ENCODE results near the gene ERO1B. TPM values are rescaled to one million over a fixed set of nuclear protein-coding genes. Genes with fewer than 3 reads are reported as not detected.

Gene ERO1B
- total RNA-seq, 2 donors from 2014 or later, result 4.9 to 5.6 TPM

DNA sequence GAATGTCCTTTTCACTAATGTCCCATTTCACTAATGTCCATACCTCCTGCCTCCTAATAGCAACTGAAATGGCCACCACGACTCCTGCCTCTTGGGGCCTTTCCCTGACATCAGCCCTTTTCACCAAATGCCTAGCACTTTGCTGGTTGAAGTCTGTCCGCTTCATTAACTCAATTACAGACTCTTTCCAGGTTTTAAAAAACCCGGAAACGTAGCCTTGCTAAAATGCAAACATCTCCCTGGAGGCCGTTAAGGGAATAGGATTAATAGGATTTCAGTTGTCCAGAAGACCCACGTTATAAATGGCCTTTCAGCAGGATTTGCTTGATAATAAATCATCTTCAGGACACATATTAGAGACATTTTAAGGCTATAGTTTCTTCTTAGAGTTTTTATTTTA lies 25.7 kb upstream of the ERO1B start:
- Histone ChIP-seq H3K9me3 (ENCODE audit: control insufficient read depth, low read length) (no peaks in the 10 kb centered on the region), H3K36me3 (ENCODE audit: control insufficient read depth, insufficient read depth, low read length) (no peaks in the 10 kb centered on the region), H3K4me3 (ENCODE audit: low read length) (no peak overlapping the region), H3K9ac (ENCODE audit: extremely low read depth, low read length, poor library complexity, severe bottlenecking) (no peak overlapping the region), H3K4me1 (ENCODE audit: control insufficient read depth, insufficient read depth, low read length) (no peaks in the 10 kb centered on the region), H3K27me3 (ENCODE audit: control insufficient read depth, insufficient read depth, low read length, poor library complexity, severe bottlenecking) (no peaks in the 10 kb centered on the region), H3K27ac (ENCODE audit: low read depth, low read length) (no peak overlapping the region)
- DNase-seq, result no peak
- no peaks in the 10 kb centered on the region for H3K4me1 Mint-ChIP-seq
- no peak overlapping the region for H3K4me3 Mint-ChIP-seq
- H3K9me3 Mint-ChIP-seq, result no peaks in the 10 kb centered on the region
- WGBS, 2 experiments (ENCODE audit: insufficient coverage in 1 of 2, insufficient read length in 1 of 2), result 88 to 93% methylated on average over 5 to 6 of the region's 6 CpGs
- no peaks in the 10 kb centered on the region for H3K27me3 Mint-ChIP-seq (ENCODE audit: insufficient read depth)
- H3K36me3 Mint-ChIP-seq (ENCODE audit: low read depth), result no peaks in the 10 kb centered on the region
- no peak overlapping the region for H3K27ac Mint-ChIP-seq
- TF ChIP-seq, protein P1, sequence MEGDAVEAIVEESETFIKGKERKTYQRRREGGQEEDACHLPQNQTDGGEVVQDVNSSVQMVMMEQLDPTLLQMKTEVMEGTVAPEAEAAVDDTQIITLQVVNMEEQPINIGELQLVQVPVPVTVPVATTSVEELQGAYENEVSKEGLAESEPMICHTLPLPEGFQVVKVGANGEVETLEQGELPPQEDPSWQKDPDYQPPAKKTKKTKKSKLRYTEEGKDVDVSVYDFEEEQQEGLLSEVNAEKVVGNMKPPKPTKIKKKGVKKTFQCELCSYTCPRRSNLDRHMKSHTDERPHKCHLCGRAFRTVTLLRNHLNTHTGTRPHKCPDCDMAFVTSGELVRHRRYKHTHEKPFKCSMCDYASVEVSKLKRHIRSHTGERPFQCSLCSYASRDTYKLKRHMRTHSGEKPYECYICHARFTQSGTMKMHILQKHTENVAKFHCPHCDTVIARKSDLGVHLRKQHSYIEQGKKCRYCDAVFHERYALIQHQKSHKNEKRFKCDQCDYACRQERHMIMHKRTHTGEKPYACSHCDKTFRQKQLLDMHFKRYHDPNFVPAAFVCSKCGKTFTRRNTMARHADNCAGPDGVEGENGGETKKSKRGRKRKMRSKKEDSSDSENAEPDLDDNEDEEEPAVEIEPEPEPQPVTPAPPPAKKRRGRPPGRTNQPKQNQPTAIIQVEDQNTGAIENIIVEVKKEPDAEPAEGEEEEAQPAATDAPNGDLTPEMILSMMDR (conservative IDR thresholded peaks at IDR 0.05), result peak; percentile 44

DNA sequence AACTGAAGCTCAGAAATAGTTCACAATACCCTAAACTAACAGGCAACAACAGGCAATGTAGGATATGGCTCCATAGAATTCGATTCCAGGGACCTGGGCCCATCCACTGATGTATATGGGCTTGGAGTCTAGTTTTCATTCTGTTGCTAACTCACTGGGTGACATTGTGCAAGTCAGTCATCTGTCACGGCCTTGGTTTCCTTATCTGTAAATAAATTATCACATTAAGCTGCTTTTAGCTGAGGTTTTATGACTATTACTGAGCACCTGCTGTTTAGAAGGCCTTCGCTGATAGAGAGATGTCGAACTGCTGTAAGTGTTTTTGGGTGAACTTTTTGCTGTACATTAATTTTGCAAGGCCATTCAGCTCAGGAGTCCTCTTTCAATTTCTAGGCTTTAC lies 22.9 kb upstream of the ERO1B start:
- Mint-ChIP-seq H3K36me3 (ENCODE audit: low read depth) (no peaks in the 10 kb centered on the region), H3K4me1 (peaks cover 2% of the 10 kb centered on the region), H3K4me3 (no peak overlapping the region), H3K27ac (no peak overlapping the region), H3K27me3 (ENCODE audit: insufficient read depth) (no peaks in the 10 kb centered on the region), H3K9me3 (peaks cover 5% of the 10 kb centered on the region)
- 88 to 100% methylated on average over 1 to 4 of the region's 4 CpGs for WGBS, 2 experiments (ENCODE audit: insufficient coverage in 1 of 2, insufficient read length in 1 of 2)
- no peak overlapping the region for H3K9ac ChIP-seq (ENCODE audit: extremely low read depth, low read length, poor library complexity, severe bottlenecking)
- DNase-seq, result no peak
- no peak overlapping the region for H3K4me3 ChIP-seq (ENCODE audit: low read length)
- TF ChIP-seq, protein P1 (conservative IDR thresholded peaks at IDR 0.05), result no peak
- no peaks in the 10 kb centered on the region for H3K4me1 ChIP-seq (ENCODE audit: control insufficient read depth, insufficient read depth, low read length)
- H3K27me3 ChIP-seq (ENCODE audit: control insufficient read depth, insufficient read depth, low read length, poor library complexity, severe bottlenecking), result no peaks in the 10 kb centered on the region
- H3K27ac ChIP-seq (ENCODE audit: low read depth, low read length), result no peak overlapping the region
- no peaks in the 10 kb centered on the region for H3K36me3 ChIP-seq (ENCODE audit: control insufficient read depth, insufficient read depth, low read length)
- no peaks in the 10 kb centered on the region for H3K9me3 ChIP-seq (ENCODE audit: control insufficient read depth, low read length)

DNA sequence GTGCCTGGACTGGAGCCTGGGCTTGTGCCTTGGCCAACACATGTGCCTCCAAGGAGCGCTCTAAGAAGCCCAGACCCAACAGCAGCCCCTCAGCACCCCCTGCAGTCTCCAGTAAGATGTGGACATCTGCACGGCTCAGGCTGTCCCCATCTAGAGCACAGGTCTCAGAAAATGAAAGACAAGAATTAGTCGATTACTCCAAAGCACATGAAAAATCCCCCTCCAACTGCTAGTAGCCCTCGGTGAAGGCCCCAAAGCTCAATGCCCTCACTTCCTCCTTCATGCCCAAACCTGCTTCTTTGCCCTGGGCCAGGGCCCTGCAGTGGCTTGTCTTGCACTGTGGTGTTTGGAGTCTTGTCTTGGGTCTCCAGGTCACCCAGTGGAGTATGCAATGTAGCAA lies 21.9 kb upstream of the ERO1B start:
- Histone ChIP-seq H3K27ac (ENCODE audit: low read depth, low read length) (no peak overlapping the region), H3K27me3 (ENCODE audit: control insufficient read depth, insufficient read depth, low read length, poor library complexity, severe bottlenecking) (no peaks in the 10 kb centered on the region), H3K4me1 (ENCODE audit: control insufficient read depth, insufficient read depth, low read length) (no peaks in the 10 kb centered on the region), H3K9ac (ENCODE audit: extremely low read depth, low read length, poor library complexity, severe bottlenecking) (no peak overlapping the region), H3K9me3 (ENCODE audit: control insufficient read depth, low read length) (no peaks in the 10 kb centered on the region), H3K4me3 (ENCODE audit: low read length) (no peak overlapping the region), H3K36me3 (ENCODE audit: control insufficient read depth, insufficient read depth, low read length) (no peaks in the 10 kb centered on the region)
- Mint-ChIP-seq H3K4me3 (no peak overlapping the region), H3K9me3 (peaks cover 5% of the 10 kb centered on the region), H3K36me3 (ENCODE audit: low read depth) (no peaks in the 10 kb centered on the region), H3K27ac (no peak overlapping the region), H3K27me3 (ENCODE audit: insufficient read depth) (no peaks in the 10 kb centered on the region), H3K4me1 (peaks cover 2% of the 10 kb centered on the region)
- 93 to 100% methylated on average over 3 to 4 of the region's 4 CpGs for WGBS, 2 experiments (ENCODE audit: insufficient coverage in 1 of 2, insufficient read length in 1 of 2)
- no peak for DNase-seq
- TF ChIP-seq, protein P1 (conservative IDR thresholded peaks at IDR 0.05), result peak; percentile 38
